Cerebellar cortex (tissue), 1 donor: ENCODE data around the gene SLC30A9.

Experiments used
- DNase-seq: peaks from one replicate; pipeline ENCODE4 v3.0.0-alpha.2; 2015; ENCODE audit warnings: low spot score

SLC30A9 gene

DNA sequence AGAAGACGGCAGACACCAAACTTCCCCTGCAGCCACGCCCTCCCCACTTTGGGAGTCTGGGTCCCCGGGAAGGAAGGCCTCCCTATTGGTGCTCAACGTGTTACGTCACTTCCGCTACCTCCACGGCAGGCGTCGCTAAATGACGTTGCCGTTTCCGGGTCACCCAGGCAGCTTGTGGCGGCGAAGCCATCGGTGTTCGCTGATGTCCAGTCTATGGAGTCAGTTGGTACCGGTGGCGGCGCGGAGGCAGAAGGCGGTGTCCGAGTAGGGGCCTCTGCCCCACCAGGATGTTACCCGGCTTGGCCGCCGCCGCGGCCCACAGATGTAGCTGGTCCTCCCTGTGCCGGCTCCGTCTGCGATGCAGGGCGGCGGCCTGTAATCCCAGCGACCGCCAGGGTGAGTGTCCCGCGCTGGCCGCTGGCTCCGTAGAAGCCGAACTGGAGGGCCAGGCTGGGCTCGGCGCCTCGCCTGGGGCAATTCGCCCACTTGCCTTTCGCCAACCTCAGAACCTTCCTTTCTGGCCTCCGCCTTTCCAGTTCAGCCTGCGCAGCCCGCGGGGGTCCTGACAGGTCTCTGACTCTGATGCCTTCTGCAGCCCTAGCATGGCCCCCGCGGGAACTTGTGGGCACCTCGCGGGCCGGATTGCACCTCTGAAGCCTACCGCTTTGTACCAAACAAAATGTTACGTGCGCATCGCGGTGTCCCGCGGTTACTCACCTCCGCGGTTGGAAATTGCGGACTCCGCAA lies at the start of gene SLC30A9:
SLC30A9 (plus strand) TSS at position 166 of the 747 bp plus-strand sequence; CDS start at position 288, 122 bp downstream.
- peak; percentile 98 for DNase-seq

DNA sequence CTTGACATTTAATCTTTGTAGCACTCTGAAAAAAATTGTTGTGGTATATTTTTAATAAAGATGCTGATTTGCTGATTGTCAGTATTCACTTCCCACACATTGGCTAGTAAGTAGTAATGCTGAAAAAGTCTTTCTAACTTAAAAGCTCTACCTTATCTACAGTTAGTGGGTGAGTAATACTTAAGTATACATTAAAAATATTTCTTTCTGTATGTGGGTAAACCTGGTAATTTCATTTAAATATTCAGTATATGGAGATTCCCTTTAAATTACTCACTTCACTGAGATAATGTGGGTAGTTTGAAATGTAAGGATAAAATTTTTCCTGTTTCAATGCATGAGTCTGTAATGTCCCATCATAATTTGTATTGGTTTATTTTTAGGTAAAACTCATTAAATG lies 49.5 kb upstream of the SLC30A9 start:
- DNase-seq = no peak

DNA sequence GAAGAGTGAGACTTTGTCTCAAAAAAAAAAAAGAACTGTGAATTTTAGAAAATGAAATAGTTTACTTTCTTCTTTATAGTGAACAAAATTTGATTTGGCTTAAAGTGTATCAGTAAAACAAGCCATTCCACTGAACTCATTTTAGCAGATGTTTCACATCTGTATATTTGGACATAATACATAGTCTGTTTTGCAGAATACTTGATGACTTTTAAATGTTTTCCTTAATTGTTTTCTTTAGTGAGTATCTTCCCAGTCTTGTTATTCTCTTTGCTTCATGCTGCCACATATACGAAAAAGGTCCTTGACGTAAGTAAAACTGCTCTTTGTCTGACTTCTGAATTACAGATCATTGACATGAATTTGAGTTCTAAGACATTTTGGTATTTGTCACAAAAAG lies 46.8 kb upstream of the SLC30A9 start:
- DNase-seq = no peak

DNA sequence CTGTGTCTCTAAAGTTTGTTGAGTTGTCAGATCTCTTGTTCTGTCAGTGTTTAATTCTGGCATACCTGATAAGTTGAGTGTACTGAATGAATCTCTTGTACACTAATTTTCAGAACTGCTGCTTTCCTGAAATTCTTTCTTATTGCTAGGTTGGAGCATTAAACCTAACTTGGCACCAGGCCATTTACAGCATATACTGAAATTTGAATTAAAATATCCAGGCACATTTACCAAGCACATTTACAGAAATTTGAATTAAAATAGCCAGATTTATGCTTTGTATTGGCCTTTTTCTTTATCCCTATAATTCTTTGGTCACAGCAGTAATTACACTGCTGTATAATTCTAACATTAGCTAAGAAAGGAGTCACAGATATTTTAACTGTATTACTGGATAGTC lies 46.2 kb upstream of the SLC30A9 start:
- no peak for DNase-seq

DNA sequence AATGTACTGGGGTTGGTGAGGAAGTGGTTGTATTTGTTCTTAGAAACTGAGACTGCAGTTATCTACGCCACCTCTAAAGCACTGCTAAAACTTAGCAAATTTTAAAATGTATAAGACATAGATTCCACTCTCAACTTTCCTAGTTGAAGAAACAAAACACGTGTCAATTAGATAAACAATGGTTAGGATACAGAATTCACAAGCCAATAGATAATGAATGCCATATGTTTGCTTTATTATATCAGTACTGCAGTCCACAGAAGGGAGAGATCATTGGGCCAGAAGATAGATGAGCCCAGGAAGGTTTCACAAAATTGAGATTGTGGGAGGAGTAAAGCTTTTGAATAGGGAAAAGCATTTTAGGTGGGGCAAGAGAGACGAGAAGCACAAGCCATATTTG lies 40.8 kb upstream of the SLC30A9 start:
- no peak for DNase-seq

DNA sequence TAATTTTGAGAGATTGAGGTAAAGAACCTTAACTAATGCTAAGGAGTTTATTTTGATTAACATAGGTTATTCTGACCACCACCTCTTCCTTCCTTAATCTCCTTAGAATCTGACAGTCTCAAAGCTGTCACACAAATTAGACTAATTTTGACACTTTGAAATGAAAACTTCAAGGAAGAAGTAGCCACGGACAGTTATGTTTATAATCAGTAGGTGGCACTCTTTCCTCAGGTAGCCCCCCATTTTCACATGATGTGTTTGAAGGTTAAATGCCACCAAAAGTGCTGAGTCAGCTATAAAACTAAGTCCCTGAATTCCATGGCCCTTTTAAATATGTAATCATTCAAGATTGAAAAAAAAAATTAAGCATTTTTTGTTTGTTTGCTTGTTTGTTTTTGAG lies 32.7 kb upstream of the SLC30A9 start:
- DNase-seq = peak; percentile 14

DNA sequence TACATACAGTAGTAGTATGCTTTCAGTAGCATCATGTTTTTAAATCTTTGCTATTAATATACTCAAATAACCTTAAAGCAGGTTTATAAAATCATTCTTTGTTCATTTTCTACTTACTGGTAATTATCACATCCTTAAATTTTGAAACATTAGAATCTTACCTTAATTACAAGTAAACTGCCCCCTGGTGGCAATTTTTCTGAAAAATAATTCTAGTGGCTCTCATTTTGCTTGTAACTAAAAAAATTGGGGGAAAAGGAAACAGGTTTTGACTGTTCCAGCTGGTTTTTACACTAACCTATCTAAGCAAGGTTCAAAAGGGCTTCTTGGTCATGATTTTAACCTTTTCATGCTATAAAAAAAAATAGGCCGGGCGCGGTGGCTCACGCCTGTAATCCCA lies 27.2 kb upstream of the SLC30A9 start:
- peak; percentile 9 for DNase-seq

DNA sequence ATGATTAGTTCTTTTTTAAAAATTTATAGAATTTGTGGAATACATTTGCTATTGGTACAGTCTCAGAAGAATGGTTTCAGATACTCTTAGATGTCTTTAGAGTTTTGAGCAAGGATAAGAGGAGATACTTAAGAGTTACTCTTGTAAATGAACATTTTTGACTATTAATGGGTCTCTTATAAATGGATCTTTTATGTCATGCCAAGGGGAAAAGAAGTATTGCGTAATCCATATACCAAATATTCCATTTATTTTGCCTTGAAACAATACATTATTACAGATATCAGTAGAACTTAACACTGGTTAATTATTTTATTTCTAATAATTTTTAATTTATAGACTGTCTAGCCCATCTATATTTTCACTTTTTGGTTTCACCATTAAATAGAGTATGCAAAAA lies 25.9 kb upstream of the SLC30A9 start:
- no peak for DNase-seq

DNA sequence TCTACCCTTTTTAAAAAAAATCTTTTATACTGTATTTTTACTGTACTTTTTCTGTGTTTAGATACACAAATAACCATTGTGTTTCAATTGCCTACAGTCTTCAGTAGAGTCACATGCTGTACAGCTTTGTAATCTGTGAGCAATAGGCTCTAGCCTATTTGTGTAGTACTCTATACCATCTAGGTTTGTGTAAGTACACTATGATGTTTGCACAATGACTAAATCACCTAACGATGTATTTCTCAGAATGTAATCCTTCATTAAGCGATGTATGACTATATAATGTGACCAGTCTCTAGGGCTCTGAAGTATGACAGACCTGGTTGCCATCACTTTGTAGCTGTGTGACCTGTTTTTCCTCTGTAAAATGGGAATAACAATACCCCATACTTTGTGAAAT lies 22.9 kb upstream of the SLC30A9 start:
- no peak for DNase-seq

DNA sequence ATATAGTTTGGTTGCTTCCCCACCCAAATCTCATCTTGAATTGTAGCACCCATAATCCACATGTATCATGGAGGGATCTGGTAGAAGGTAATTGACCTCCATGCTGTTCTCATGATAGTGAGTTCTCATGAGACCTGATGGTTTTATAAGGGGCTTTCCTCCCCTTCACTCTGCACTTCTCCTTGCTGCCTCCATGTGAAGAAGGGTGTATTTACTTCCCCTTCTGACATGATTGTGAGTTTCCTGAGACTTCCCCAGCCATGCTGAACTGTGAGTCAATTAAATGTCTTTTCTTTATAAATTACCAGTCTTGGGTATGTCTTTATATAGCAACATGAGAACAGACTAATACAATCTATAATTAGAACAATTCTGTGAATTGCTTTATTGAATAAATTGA lies 20.7 kb upstream of the SLC30A9 start:
- DNase-seq = no peak

DNA sequence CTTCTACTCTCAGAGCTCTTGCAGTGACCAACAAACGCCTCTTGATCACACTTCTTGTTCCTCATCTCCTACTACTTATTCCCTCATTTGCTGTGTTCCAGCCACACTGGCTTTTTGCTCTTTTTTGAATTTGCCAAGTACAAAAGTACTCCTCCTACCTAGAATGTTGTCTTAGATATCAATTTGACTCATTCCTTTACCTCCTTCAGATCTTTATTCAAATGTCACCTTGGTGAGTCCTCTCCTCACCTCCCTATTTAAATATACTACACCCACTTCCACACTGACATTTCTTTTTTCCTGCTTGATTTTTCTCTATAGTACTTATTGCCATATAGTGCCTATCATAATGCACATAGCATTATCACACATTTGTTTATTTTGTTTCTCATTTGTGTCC lies 15.0 kb upstream of the SLC30A9 start:
- DNase-seq = no peak

DNA sequence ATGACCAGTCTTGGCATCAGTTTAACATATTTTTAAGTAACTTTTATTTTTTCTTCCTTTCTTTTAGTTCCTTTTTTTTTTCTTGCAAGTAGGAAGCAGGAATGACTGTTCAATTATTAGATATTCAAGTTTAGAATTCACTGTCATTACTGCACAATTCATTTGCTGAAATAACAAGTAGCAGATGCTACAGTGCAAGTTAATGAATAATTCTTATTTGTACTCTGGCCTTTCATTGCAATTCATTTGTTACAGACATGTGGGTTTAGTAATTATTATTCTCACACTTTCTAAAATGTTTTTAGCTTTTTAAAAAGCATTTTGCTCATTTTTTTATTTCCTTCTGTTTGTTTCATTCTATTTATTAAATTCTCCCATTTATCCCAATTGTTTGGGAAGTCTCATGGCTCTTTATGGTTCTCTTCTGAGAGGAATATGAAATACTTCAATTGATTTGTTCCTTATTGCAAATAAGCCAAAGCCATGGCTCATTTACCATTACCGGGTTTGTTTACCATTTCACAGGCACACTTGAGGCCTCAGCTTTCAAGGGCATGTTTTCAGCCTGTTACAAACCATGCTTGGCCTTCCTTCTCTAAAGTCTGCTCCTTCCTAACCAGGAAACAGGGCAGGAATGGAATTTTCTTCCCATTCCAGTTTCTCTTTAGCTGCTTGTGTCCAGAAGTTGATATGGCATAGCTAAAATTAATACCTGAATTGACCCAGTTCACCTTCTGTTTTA lies 13.4 kb upstream of the SLC30A9 start:
- no peak for DNase-seq

DNA sequence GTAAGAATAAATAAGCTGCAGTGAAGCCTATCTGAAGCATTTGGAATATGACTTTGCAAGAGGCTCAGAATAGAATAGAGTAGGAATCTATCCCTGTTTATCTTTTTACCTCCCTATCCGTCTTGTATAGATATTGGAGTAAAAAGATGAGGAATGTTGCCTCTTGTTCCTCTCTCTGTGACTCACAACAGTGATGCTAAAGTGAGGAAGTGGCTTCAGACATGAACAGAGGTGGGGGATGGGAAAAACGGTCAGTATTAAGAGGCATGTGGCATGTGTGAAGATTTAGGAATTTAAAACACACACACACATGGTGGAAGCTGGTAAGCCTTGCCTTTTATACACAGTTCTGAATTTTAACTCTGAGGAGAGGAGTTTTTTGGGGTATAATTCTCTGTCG lies 12.6 kb upstream of the SLC30A9 start:
- DNase-seq = no peak

DNA sequence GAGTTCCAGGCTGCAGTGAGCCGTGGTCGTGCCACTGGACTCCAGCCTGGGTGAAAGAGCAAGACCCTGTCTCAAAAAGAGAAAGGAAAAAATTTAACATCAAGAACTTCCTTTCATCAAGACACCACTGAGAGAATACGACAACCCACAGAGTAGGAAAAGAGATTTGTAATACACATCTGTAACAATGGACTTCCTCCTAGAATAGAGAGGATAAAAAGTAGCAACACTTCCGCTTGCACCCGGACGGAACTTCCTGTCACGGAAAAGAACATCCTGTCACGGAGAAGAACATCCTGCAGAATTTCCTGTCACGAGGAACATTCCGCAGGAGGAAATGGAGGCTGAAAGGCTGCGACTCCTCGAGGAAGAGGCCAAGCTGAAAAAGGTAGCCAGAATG lies 8.9 kb upstream of the SLC30A9 start, which contains the start of gene DCAF4L1:
DCAF4L1 (plus strand) TSS at position 301 of the 400 bp plus-strand sequence; CDS start at position 338, 37 bp downstream.
- no peak for DNase-seq

DNA sequence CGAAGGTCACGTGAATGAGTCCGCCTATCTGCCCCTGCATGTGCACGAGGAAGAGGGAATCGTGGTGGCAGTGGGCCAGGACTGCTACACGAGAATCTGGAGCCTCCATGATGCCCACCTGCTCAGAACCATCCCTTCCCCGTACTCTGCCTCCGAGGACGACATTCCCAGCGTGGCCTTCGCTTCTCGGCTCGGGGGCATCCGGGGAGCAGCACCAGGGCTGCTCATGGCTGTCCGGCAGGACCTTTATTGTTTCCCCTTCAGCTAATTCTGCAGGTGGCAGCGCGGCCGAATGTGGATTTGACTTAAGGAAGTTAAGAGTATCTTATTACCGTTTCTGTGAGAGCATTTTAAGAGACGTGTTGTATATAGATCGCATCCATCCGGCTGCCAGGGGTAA lies 7.6 kb upstream of the SLC30A9 start:
- no peak for DNase-seq

DNA sequence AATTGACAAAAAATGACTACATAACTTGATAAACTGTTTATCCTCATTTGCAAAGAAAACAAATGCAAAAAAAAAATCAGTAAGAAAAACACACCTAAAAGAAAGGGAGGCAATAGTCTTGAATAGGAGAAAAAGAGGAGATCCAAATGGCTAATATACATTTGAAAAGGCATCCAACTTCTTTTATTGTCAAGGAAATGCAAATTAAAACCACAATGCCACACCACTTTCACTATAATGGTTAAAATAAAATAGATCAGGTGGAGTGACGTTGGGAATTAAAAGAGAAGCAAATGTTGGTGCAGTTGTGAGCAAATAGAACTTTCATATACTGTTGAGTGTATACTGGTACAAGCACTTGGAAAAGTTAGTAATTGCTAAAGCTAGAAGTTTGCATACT lies 5.2 kb upstream of the SLC30A9 start:
- no peak for DNase-seq

DNA sequence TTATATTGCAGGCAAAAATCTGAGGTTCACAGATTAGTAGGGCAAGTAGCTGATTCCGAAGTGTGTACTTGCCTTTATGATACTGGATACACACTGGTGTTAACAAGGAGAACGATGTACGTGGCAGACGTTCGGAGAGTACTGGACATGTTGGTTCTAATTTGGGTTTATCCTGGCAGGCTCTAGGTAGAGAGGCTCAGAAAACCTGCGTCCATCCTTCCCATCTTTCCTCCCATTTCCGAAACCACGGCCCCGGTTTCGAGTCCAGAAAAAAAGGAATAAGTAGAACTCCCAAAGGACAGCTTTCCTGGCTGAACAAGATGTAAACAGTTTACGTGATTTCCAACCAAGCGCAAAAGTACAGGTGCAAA lies 351 bp upstream of the SLC30A9 start:
- DNase-seq = no peak

DNA sequence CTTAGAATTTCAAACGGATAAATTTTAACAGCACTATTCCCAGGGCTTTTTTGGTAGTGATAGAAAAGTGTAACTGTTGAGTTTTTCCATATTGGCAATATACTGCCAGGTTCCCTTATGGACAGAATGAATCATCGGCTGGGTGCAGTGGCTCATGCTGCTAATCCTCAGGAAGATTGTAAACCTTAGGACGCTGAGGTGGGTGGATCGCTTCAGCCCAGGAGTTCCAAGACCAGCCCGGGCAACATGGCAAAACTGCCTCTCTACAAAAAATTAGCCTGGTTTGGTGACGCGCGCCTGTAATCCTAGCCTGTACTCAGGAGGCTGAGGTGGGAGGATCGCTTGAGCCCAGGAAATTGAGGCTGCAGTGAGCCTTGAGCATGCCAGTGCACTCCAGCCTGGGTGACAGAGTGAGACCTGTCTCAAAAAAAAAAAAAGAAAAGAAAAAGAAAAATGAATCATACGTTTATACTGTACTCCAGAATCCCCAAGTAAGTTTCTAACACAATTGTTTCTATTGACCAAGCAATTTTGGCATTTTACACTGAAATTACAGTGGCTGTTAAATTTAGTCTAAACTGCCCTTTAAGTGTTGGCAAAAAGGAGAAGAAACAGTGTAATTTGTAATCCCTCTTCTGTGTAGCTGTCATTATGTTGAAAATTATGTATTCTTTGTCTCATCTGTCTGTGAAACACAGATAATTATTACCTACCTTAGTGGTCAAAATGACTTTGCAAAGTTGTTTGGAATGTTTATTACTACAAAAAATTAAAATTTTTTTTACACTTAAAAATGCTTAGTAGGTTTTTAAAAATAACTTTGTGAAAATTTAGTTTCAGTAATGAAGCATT lies 1.8 kb downstream of the SLC30A9 start:
- no peak for DNase-seq

DNA sequence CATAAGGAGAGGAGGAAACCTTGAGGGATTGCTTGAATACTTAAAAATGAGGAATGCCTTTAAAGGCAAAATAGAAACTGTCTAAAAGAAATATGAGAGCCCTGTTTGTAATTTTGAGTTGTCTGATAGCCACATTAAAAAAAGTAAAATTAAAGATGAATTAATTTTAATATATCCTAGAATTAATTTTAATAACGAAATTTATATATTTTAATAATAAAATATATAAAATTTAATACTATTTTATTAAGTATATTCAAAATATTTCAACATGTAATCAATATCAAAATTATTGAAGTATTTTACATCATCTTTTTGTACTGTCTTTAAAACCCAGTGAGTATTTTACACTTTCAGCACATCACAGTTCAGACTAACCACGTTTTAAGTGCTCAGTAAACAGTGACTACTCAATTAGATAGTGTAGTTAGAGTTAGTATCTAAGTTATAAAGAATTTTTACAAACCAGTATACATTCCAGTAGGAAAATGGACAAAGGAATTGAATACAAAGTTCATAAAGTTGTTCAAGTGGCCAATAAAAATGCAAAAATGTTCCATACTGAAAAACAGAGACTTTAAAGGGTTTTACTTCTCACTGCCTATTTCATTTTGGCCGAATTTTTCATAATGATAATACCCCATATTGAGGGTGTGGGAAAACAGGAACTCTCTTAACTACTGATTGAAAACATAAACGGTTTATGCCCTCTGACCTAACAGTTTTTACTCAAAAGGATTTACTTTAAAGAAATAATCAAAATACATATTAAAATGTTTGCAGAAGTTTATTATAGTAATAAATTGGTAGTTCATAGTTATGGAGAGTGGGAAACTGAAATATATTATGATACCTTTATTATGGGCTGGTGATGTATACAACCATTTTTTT lies 2.9 kb downstream of the SLC30A9 start:
- DNase-seq = no peak

DNA sequence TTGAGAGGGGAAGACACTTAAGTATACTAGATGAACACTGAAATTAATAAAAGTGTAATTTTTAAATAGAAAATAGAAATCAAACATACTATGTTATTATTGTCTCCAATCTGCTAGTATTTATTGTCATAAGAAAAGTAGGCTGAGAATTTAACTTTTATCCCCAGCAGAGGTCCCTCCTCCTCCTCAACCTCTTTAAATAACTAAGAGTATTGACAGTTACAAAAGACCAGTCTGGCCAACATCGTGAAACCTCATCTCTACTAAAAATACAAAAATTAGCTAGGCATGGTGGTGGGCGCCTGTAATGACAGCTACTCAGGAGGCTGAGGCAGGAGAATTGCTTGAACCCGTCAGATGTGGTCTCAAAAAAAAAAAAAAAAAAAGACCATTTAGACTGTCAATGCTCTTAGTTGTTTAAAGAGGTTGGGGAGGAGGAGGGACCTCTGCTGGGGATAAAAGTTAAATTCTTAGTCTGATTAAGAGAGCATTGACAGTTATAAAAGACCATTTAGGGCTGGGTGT lies 4.2 kb downstream of the SLC30A9 start:
- DNase-seq = no peak

DNA sequence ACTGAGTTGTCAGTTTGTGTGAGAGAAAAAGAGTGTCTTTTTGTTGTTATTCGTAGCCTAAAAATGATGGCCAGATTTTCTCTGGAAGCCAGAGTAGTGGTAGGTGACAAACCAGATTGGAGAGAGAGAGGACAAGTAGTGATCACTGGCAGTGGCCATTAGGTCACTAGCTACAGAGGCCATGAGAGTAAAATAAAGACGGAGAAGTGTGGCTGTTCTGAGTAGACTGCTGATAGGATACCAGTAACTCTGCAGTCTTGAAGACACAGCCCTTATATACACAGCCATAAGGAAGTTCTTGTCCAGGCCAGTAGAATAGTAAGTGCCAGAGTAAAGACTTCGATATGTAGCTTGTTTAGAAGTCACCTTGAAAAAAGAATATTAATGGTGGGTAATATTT lies 7.7 kb downstream of the SLC30A9 start:
- DNase-seq = no peak
